BJ (cell line): ENCODE data around the gene SEBOX. TPM values are rescaled to one million over a fixed set of nuclear protein-coding genes. Genes with fewer than 3 reads are reported as not detected.

Experiments
- CTCF ChIA-PET: fragments of 350-600 bp; formaldehyde crosslinking; extraction: SDS; loops from one replicate; lab custom pipeline; 2021; ENCODE audit warnings: antibody characterized with exemption, inconsistent platforms; lab: Yijun Ruan, JAX
- POLR2A ChIA-PET: fragments of 300-600 bp; sonication (Branson Sonifier 250); formaldehyde crosslinking; extraction: SDS; loops from one replicate; lab custom pipeline; 2021; ENCODE audit warnings: antibody characterized with exemption; lab: Charles Lee
- DNase-seq: peaks from one replicate; pipeline ENCODE4 v3.0.0-alpha.2; 2011; ENCODE audit warnings: low read depth
- H3K27me3 ChIP-seq: 2 replicates; pipeline ENCODE4 v1.6.0; 2011; ENCODE audit warnings: low read length; ENCODE audit not compliant: control insufficient read depth, insufficient read depth
- H3K36me3 ChIP-seq: 2 replicates; pipeline ENCODE4 v1.5.1; 2011; ENCODE audit warnings: low read length; ENCODE audit not compliant: control insufficient read depth, insufficient read depth
- H3K4me3 ChIP-seq: 2 replicates; pipeline ENCODE4 v1.5.1; 2011; ENCODE audit warnings: low read depth, mild to moderate bottlenecking, control low read depth, low read length
- polyA plus RNA-seq: library from polyadenylated mRNA; depleted of rRNA; stranded (reverse); fragments of >200 nt; gene quantifications from 2 replicates; pipeline ENCODE4 v1.2.3, GENCODE V29; 2011
- TF ChIP-seq, protein P1 (sequence below): IDR thresholded peaks from 2 replicates; pipeline ENCODE4 v1.5.1; 2011; ENCODE audit warnings: low read depth, mild to moderate bottlenecking, control low read depth, inconsistent platforms, low read length, moderate library complexity; ENCODE audit not compliant: insufficient read depth

Gene SEBOX
- polyA plus RNA-seq, 1 experiment = not detected

DNA sequence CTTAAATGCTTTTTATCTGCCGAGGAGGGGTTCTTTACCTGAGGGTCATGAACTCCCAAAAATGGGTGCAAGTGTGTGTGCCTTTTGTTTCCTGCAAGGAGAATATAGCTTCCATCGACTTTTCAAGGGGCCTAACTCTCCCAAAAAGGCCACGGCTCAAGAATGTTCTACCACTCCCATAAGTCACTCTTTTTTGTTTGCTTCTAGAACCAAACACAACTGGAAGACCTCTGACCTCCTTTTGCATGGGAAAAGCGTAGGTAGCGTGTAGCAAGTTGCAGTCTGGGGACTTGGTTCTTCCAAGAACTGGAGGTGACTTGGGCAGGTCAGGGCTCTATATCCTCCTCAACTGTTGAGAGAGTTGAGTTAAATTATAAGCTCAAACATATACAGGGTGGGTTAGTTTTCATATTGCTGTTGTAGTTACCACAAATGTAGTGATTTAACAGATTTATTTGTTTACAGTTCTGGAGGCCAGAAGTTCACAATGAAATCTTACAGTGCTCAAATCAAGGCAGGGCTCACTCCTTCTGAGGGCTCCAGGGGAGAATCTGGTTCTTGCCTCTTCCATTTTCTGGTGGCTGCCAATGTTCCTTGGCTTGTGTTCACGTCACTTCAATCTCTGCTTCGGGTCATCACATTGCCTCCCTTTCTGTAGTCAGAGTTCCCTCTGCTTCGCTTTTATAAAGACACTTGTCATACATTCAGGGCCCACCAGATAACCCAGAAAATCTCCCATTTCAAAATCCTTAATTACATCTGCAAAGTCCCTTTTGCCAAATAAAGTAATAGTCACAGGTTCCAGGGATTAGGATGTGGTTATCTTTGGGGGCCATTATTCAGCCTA lies 44.6 kb downstream of the SEBOX start:
- DNase-seq = no peak
- H3K4me3 ChIP-seq = no peak overlapping the region

DNA sequence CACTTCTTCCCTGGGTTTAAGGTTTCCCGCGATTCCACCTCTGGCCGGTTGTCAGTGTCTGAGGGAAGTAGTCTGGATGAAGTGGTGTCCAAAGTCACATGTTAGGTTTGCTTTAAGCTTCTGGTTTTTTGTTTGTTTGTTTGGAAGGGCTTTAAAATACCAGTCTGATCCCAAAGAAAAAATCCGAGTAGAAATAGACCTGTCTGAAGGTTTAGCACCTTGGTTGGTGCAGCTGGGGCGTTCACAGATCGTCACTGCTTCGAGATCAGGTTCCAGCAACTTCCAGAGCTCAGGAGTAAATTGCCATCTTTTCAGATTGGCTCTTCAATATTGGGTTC lies 45.4 kb downstream of the SEBOX start:
- TF ChIP-seq, protein P1, sequence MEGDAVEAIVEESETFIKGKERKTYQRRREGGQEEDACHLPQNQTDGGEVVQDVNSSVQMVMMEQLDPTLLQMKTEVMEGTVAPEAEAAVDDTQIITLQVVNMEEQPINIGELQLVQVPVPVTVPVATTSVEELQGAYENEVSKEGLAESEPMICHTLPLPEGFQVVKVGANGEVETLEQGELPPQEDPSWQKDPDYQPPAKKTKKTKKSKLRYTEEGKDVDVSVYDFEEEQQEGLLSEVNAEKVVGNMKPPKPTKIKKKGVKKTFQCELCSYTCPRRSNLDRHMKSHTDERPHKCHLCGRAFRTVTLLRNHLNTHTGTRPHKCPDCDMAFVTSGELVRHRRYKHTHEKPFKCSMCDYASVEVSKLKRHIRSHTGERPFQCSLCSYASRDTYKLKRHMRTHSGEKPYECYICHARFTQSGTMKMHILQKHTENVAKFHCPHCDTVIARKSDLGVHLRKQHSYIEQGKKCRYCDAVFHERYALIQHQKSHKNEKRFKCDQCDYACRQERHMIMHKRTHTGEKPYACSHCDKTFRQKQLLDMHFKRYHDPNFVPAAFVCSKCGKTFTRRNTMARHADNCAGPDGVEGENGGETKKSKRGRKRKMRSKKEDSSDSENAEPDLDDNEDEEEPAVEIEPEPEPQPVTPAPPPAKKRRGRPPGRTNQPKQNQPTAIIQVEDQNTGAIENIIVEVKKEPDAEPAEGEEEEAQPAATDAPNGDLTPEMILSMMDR = no peak
- ChIA-PET POLR2A (no interaction called here), CTCF (interaction anchor here (0.8 to 1.7 kb wide), 4 partner anchors 9 to 87 kb away, joined by 4 to 5 read pairs (median 4); partner anchors contain the start of genes IFT20 and TNFAIP1)
- peak overlapping the region; percentile 62 for H3K4me3 ChIP-seq
- DNase-seq = no peak
- no peaks in the 10 kb centered on the region for H3K36me3 ChIP-seq
- no peaks in the 10 kb centered on the region for H3K27me3 ChIP-seq

More for the DNA sequence above, 44.6 kb downstream of the SEBOX start:
- ChIA-PET CTCF (interaction anchor here (1.1 to 1.7 kb wide), 5 partner anchors 8 to 88 kb away, joined by 3 to 5 read pairs (median 4); partner anchors contain the start of genes IFT20 and TNFAIP1), POLR2A (no interaction called here)
- TF ChIP-seq, protein P1 = no peak
- Histone ChIP-seq H3K36me3 (no peaks in the 10 kb centered on the region), H3K27me3 (no peaks in the 10 kb centered on the region)

DNA sequence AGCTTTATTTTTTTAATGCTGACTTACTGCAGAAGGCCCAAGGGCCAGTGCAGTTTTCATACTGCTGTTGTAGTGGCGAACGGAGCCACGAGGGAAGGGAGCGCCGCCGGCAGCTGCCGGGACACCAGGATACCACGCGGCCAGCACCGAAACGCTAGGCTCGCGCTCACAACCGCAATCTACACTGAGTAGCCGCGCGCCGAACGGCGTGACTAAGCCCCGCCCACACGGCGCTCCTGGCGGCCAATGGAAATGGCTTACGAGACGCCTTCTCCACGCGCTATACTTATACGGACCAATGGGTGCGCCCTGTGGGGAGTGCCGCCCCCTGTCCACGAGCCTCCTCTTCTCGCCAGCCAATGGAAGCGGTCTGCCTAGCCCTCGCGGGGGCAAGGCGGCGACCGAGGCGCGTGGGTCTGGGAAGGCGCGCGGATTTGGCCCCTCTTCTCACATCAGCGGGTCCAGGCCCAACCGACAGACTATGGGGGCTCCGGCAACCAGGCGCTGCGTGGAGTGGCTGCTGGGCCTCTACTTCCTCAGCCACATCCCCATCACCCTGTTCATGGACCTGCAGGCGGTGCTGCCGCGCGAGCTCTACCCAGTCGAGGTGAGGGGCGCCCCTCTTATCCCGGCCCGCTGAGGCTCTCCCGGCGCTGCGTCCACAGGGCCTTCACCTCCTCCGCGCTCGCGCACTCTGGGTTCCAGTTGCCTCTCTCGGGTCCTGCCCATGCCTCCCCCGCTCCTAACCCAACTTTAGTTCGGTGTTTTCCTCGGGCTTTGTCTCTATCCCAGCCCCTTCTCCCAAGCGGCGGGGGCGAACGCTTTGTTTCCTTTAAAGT lies 46.0 kb downstream of the SEBOX start, which contains the start of gene TMEM97:
Gene TMEM97 (plus strand): TSS at position 442 of the 839 bp plus-strand sequence. CDS start 40 bp downstream, at position 482.
- CTCF ChIA-PET = interaction anchor here (0.8 to 1.8 kb wide), 6 partner anchors 9 to 514 kb away, joined by 3 to 5 read pairs (median 4); partner anchors contain the start of genes IFT20 and TNFAIP1

DNA sequence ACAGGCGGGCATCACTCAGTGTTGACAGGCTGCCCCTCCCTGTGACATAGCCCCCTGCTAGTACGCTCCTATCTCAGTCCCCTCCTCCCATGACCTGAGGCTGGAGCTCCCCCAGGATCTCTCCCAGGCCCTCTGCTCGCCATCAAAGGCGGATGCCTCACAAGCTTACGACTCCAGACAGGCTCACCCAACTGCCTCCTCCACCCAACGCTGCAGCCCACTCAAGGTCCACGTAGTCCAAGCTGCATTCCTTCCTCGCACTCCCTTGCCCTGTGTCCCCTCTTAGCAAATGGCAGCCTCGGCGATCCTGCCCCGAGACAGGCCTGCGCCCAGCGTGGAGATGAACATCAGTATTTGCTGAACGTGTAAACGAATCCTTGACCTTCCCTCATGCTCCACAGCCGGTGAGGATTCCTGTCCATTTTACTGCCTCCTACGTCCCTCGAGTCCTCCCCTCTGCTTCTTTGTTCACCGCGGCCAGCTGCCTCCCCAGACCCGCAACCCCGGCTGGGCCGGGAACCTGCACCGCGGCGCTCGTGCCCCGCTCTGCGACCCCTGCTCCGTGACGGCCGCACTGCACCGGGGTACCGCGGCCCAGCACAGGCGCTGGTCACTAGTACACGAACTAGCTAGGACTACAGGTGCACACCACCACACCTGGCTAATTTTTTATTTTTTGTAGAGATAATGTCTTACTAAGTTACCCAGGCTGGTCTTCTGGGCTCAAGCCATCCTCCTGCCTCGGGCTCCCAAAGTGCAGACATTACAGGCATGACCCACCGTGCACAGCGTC lies 46.8 kb downstream of the SEBOX start:
- CTCF ChIA-PET = interaction anchor here (1.1 to 1.8 kb wide), 4 partner anchors 10 to 513 kb away, joined by 3 to 5 read pairs (median 4); no protein-coding TSS in a partner anchor

More for the DNA sequence above, 46.0 kb downstream of the SEBOX start, which contains the start of gene TMEM97:
- no peaks in the 10 kb centered on the region for H3K27me3 ChIP-seq
- peak within 1 kb of the TSS; percentile 62 for H3K4me3 ChIP-seq
- DNase-seq = peak; percentile 82
- POLR2A ChIA-PET = no interaction called here
- TF ChIP-seq, protein P1 = peak; percentile 18; the same call in 1 of the 2 replicates
- H3K36me3 ChIP-seq = no peaks in the 10 kb centered on the region

More for the DNA sequence above, 46.8 kb downstream of the SEBOX start:
- TF ChIP-seq, protein P1 = no peak
- no peak for DNase-seq
- POLR2A ChIA-PET = no interaction called here
- H3K36me3 ChIP-seq = no peaks in the 10 kb centered on the region
- peak overlapping the region; percentile 62 for H3K4me3 ChIP-seq
- no peaks in the 10 kb centered on the region for H3K27me3 ChIP-seq
